Neural cell (in vitro differentiated cells): ENCODE data around the gene CSAD. TPM values are rescaled to one million over a fixed set of nuclear protein-coding genes. Genes with fewer than 3 reads are reported as not detected.
A peak's percentile ranks its signal among the peaks of the same experiment; 100 is the strongest.

ENCODE experiments used
- H2AFZ ChIP-seq: fragments of 200-600, 300-800 bp; sonication (generic), shearing (Covaris generic); 2 replicates; pipeline ENCODE4 v1.6.0; 2014; ENCODE audit warnings: low read depth, mild to moderate bottlenecking, antibody characterized with exemption, low read length, moderate library complexity
- H3F3A ChIP-seq: fragments of 200-600 bp; shearing (Covaris generic); 2 replicates; pipeline ENCODE4 v1.6.1; 2016; ENCODE audit warnings: mild to moderate bottlenecking, moderate library complexity, mixed read lengths, antibody characterized with exemption, low read length; ENCODE audit not compliant: insufficient read depth, poor library complexity, severe bottlenecking
- H3K27ac ChIP-seq: fragments of 200-600, 300-800 bp; sonication (generic), shearing (Covaris generic); 2 replicates; pipeline ENCODE4 v1.5.1; 2014; ENCODE audit warnings: mild to moderate bottlenecking, low read length, moderate library complexity
- H3K27me3 ChIP-seq: fragments of 300-800, 200-600 bp; sonication (generic), shearing (Covaris generic); 2 replicates; pipeline ENCODE4 v1.6.0; 2014; ENCODE audit warnings: mild to moderate bottlenecking, low read depth, low read length, moderate library complexity; ENCODE audit not compliant: insufficient read depth
- H3K36me3 ChIP-seq: fragments of 300-800, 200-600 bp; sonication (generic), shearing (Covaris generic); 2 replicates; pipeline ENCODE4 v1.5.1; 2014; ENCODE audit warnings: mild to moderate bottlenecking, antibody characterized with exemption, low read length, moderate library complexity; ENCODE audit not compliant: insufficient read depth
- H3K4me2 ChIP-seq: fragments of 300-800, 200-600 bp; sonication (generic), shearing (Covaris generic); 2 replicates; pipeline ENCODE4 v1.6.0; 2014; ENCODE audit warnings: mild to moderate bottlenecking, low read length
- H3K4me3 ChIP-seq: fragments of 300-800, 200-600 bp; sonication (generic), shearing (Covaris generic); 2 replicates; pipeline ENCODE4 v1.5.1; 2014; ENCODE audit warnings: mild to moderate bottlenecking, low read length, moderate library complexity
- H3K79me2 ChIP-seq: fragments of 200-600 bp; shearing (Covaris generic); replicated peaks from 2 replicates; pipeline ENCODE4 v1.6.0; 2014; ENCODE audit warnings: mild to moderate bottlenecking, low read length, moderate library complexity; ENCODE audit not compliant: insufficient read depth
- H3K9ac ChIP-seq: fragments of 300-800, 200-600 bp; sonication (generic), shearing (Covaris generic); 2 replicates; pipeline ENCODE4 v1.6.1; 2016; ENCODE audit warnings: mild to moderate bottlenecking, low read length, mixed read lengths
- H3K9me2 ChIP-seq: fragments of 200-600 bp; shearing (Covaris generic); 2 replicates; pipeline ENCODE4 v1.6.1; 2016; ENCODE audit warnings: mild to moderate bottlenecking, low read length, mixed read lengths; ENCODE audit not compliant: insufficient read depth
- H3K9me3 ChIP-seq: fragments of 200-600, 300-800 bp; sonication (generic), shearing (Covaris generic); 2 replicates; pipeline ENCODE4 v1.6.1; 2016; ENCODE audit warnings: mild to moderate bottlenecking, mixed run types, low read length, moderate library complexity, mixed read lengths
- H4K20me1 ChIP-seq: fragments of 200-600 bp; shearing (Covaris generic); 2 replicates; pipeline ENCODE4 v1.6.1; 2016; ENCODE audit warnings: mild to moderate bottlenecking, mixed run types; ENCODE audit not compliant: insufficient read depth
- CTCF ChIP-seq: fragments of 450-650 bp; IDR thresholded peaks from 2 replicates; pipeline ENCODE4 v1.5.1; 2014; ENCODE audit warnings: antibody characterized with exemption, mild to moderate bottlenecking, moderate library complexity; ENCODE audit not compliant: poor library complexity, severe bottlenecking
- EP300 ChIP-seq: fragments of 450-650 bp; conservative IDR thresholded peaks from 2 replicates; pipeline ENCODE4 v1.6.1; 2014; ENCODE audit warnings: antibody characterized with exemption, mild to moderate bottlenecking, moderate library complexity; ENCODE audit not compliant: poor library complexity, severe bottlenecking
- EZH2 ChIP-seq: fragments of 200-600, 300-800 bp; shearing (Covaris generic), sonication (generic); IDR thresholded peaks from 2 replicates; pipeline ENCODE4 v1.6.1; 2014; ENCODE audit warnings: antibody characterized with exemption, low read length, borderline replicate concordance, mild to moderate bottlenecking; ENCODE audit not compliant: insufficient read depth, poor library complexity, severe bottlenecking
- MXI1 ChIP-seq: fragments of 450-650 bp; conservative IDR thresholded peaks from 2 replicates; pipeline ENCODE4 v1.6.1; 2014; ENCODE audit warnings: antibody characterized with exemption, mild to moderate bottlenecking; ENCODE audit not compliant: poor library complexity, severe bottlenecking
- POLR2AphosphoS5 ChIP-seq: IDR thresholded peaks from 2 replicates; pipeline ENCODE4 v1.6.1; 2012
- RAD21 ChIP-seq: fragments of 450-650 bp; conservative IDR thresholded peaks from 2 replicates; pipeline ENCODE4 v1.6.1; 2014; ENCODE audit warnings: antibody characterized with exemption, mild to moderate bottlenecking, moderate library complexity
- REST ChIP-seq: IDR thresholded peaks from 2 replicates; pipeline ENCODE4 v1.6.1; 2012; ENCODE audit warnings: borderline replicate concordance
- TAF1 ChIP-seq: IDR thresholded peaks from 2 replicates; pipeline ENCODE4 v1.6.1; 2012; ENCODE audit warnings: low read depth
- polyA plus RNA-seq: library from polyadenylated mRNA; depleted of rRNA; stranded (reverse); fragments of >200 nt; gene quantifications from 2 replicates; pipeline ENCODE4 v1.2.3, GENCODE V29; 2014

CSAD gene
- polyA plus RNA-seq, 1 donor from 2014 or later = 41.9 TPM

- TF ChIP-seq MXI1 (no peak), EZH2 (no peak), REST (no peak), POLR2AphosphoS5 (no peak), EP300 (no peak), CTCF (no peak), RAD21 (no peak)
- H3K79me2 ChIP-seq = peaks cover 5% of the 10 kb centered on the region
- no peak overlapping the region for H3K4me2 ChIP-seq
- no peak overlapping the region for H3K27ac ChIP-seq
- H3F3A ChIP-seq = peaks cover 4% of the 10 kb centered on the region
- H3K4me3 ChIP-seq = no peak overlapping the region
- no peaks in the 10 kb centered on the region for H4K20me1 ChIP-seq
- H2AFZ ChIP-seq = no peak overlapping the region
- no peak overlapping the region for H3K9ac ChIP-seq
- no peaks in the 10 kb centered on the region for H3K9me3 ChIP-seq
- no peaks in the 10 kb centered on the region for H3K9me2 ChIP-seq
- H3K36me3 ChIP-seq = no peaks in the 10 kb centered on the region
- H3K27me3 ChIP-seq = no peaks in the 10 kb centered on the region
Measured at GRCh38 chr12:53176750-53177149, 4.0 kb downstream of the CSAD start.

- no peaks in the 10 kb centered on the region for H3K9me3 ChIP-seq
Measured at GRCh38 chr12:53174881-53175491, 5.7 kb downstream of the CSAD start.

More at GRCh38 chr12:53174881-53175491, 5.7 kb downstream of the CSAD start:
- H4K20me1 ChIP-seq = no peaks in the 10 kb centered on the region
- no peak overlapping the region for H3K27ac ChIP-seq
- H3K79me2 ChIP-seq = no peaks in the 10 kb centered on the region
- no peaks in the 10 kb centered on the region for H3K9me2 ChIP-seq
- no peak overlapping the region for H2AFZ ChIP-seq
- H3K4me2 ChIP-seq = no peak overlapping the region
- peaks cover 4% of the 10 kb centered on the region for H3F3A ChIP-seq
- H3K9ac ChIP-seq = no peak overlapping the region
- TF ChIP-seq POLR2AphosphoS5 (no peak), TAF1 (no peak), EZH2 (no peak), CTCF (peak; percentile 36)
- H3K27me3 ChIP-seq = no peaks in the 10 kb centered on the region
- H3K36me3 ChIP-seq = no peaks in the 10 kb centered on the region
- H3K4me3 ChIP-seq = no peak overlapping the region
